Loucy (cell line): ENCODE measurements around the gene SGK1.

Experiments
- CTCF ChIP-seq: fragments of 200-600 bp; sonication (generic); conservative IDR thresholded peaks from 2 replicates; pipeline ENCODE4 v1.5.1; 2014; ENCODE audit warnings: mild to moderate bottlenecking, antibody characterized with exemption, low read length
- EZH2phosphoT487 ChIP-seq: fragments of 200-600 bp; IDR thresholded peaks from 2 replicates; pipeline ENCODE4 v1.6.1; 2018; ENCODE audit warnings: antibody characterized with exemption, mild to moderate bottlenecking, moderate library complexity, borderline replicate concordance

- TF ChIP-seq EZH2phosphoT487, result no peak
- TF ChIP-seq CTCF, result no peak
These were observed 29.9 kb downstream of the SGK1 start for GRCh38 chr6:134287859-134288537.
